HPDE6-E6E7 (cell line): ENCODE data around the gene RNF223.

Experiments
- DNase-seq: peaks from one replicate; pipeline ENCODE4 v3.0.0; 2011; ENCODE audit warnings: missing footprints; ENCODE audit errors: extremely low spot score

Gene RNF223

DNA sequence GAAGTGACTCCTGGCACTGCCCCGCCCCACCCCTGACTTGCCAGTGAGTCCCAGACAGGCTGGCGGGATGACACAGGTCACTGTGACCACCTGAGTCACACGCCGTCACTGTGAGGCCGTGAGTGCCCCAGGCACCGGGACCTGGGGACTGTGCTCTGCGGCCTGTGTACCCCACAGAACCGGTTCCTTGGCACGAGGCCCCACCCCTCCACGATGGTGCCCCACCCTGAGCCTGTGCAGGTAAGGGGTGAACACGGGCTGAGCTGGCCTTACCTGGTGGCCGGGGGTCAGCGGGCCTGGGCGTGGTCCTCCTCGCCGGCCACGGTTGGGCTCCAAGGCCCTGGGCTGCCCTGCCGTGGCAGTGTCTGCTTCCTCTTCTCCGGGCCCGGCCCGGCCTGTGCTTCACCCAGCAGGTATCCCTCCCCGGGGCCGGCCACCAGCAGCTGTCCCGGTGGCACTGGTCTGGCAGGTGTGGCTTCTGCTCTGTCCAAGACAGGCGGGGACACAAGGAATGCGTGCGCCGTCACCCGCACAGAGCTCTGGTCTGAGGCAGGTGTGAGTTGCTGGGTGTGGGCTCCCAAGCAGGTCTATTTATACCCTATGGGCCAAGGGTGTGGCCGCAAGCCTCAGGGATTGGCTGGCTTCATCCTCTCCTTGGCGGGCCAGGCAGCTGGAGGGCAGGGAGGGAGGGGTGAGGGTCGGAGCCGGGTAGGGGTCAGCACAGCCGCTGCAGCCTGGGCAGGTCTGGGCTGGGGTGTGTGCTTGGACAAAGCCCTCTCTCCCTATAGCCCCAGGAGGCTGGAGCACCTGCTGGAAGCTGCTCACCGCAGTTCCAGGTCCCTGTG, at the start of gene RNF223:
Gene RNF223 (minus strand): TSS at position 564 of the 845 bp plus-strand sequence. CDS start 1,740 bp downstream, outside the sequence.
- DNase-seq: no peak

DNA sequence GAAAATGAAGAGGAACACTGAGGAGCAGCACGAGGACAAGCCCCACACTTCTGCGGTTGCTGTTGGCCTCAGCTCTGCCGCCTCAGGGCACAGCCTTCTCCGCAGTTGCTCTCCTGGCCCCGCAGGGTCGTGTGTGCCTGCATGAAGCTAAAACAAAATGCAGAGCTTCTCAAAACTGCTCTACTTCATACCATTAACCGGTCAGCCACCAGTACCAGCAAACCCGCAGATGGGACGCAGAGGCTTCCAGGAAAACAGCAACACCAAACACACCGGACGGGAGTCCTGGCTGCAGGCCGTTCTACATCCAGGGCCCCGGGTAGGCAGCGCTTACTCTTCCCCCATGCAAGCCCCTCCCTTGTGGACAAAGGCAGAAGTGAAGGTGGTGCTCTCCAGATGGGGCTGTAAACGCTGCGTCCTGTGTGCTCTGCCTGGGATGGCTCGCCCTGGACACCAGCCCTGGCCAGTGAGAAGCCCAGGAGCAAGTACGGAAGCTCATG, 48.9 kb upstream of the RNF223 start:
- no peak for DNase-seq

DNA sequence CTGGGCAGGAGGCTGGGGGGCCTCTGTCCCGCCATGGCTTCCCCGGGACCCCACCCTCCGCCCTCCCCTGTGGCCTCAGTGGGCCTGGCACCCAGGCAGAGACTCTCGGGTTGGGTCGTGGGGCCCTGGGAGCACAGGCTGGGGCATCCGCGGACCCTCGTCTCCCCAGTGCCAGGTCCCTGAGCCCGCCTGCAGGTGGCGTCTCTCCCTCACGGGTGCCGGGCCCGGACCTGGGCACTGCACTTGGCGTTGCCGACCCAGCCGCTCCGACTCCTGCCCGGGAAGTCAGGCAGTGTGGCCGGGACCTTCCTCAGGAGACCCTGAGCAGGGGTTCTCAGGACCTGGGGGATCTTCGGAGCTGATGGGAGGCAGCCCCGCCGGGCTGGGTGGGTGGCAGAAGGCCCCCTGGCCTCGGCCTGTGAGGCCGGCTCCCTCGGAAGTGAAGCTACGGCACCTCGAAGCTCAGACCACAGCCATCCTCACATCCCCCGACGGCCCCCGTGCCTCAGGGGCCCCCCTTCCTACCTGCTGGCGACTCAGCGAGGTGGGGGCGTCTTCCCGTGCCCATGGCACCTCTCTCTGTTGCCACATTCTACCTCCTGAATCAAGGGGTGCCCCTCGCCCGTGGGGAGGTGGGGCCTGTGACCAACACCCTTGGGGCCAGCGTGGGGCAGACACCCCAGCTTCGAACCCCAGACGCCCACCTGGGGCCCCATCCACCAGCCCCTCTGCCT, 48.1 kb upstream of the RNF223 start:
- DNase-seq: peak; percentile 81

DNA sequence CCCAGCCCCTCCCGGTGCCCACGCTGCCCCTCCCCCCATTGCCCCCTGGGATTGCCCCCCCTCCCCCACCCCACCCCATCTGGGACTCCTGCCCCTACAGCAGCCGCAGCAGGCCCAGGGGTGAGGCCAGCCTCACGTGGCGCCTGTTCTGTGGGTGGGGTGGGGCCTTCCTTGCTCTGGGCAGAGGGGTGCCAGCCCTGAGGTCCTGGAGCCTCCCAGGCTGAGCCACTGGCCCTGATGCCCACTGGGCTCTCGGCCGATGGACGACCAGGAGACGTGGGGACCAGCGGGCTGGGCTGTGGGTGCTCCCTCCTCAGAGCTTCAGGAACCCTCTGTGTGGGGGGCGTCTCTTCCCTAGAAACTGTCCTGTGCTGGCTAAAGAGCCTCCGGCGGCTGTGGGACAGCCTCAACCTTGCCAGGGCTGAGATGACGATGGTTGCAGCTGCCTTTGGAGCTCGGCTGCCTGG, 47.5 kb upstream of the RNF223 start:
- no peak for DNase-seq

DNA sequence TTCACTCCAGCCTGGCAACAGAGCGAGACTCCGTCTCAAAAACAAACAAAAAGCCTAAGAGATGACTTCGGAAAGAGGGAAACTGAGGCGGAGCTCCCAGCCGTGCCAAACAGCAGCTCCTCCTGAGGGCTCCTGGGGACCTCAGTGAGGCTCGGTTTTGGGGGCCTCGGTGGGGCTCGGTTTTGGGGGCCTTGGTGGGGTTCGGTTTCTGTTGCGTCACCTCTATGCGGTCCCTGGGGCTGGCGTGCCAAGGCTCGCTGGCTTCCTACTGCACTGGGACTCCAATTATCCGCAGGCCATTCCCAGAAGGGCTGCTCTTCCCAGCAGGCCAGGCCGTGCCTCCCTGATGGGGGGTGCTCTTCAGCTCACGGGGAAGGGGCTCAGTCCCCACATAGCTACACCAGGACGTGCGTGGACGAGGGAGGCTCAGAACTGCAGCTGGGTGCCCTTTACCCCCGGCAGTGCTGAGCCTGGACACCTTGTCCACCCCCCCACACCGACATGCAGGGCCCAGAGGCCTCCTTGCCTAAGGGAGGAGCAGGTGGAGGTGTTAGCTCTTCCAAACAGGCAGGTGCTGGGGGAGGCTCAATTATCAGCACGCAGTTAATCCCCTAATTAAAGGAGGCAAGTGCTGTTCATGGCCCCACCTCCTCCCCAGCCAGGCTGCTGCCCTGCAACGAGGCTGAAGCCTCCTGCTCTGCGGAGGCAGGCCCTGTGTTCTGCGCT, 46.9 kb upstream of the RNF223 start:
- no peak for DNase-seq

DNA sequence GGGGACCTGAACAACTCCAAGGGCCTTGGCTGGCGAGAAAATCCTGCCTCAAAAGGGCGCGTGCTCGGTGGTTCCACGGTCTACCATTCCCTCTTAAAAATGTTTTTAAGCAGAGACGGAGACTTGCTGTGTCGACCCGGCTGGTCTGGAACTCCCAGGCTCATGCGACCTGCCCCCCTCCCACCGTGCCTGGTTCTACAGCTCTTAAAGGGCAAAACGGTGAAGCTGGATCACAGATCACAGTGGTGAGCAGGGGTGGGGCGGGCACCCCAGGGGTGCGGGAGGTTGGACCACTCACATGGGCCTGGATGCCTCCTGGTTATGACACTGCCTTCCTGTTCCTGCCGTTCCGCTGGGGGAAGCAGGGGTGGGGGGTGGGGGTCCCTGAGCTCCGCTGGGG, 46.0 kb upstream of the RNF223 start:
- DNase-seq: no peak

DNA sequence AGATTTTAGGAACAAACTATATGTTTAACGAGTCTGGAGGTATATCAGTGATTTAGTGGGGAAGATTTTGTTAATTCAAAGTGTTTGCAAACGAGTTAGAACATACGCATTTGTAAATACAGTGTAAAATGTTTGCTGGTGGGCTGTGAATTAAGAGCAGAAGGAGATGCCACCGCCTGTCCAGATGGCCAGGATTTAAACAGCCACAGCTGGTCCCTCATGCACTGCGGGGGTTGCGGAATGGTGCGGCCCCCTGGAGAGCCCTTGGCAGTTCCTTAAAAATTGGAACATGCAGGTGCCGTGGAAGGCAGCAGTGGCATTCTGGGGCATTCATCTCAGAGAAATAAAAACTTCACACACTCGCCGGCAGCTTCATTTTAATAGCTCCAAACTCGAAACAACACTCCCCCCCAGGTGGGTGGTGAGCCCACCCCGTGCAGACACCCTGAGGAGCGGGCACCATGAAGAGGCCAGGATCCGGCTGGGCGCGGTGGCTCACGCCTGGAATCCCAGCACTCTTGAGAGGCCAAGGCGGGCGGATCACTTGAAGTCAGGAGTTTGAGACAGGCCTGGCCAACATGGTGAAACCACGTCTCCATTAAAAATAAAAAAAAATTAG, 45.3 kb upstream of the RNF223 start:
- DNase-seq: no peak

DNA sequence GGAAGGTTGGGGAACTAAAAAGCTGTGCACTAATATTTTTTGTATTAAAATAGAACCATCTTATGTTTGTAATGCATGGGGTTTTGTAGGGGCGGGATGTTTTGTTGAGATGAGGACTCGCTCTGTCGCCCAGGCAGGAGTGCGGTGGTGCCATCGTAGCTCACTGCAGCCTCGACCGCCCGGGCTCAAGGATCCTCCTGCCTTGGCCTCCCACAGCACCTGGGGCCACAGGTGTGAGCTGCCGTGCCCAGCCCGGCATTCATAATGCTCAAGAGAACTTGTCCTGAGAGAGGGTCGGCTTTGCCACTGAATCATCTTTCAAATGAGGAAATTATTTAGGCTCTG, 44.7 kb upstream of the RNF223 start:
- DNase-seq: no peak

DNA sequence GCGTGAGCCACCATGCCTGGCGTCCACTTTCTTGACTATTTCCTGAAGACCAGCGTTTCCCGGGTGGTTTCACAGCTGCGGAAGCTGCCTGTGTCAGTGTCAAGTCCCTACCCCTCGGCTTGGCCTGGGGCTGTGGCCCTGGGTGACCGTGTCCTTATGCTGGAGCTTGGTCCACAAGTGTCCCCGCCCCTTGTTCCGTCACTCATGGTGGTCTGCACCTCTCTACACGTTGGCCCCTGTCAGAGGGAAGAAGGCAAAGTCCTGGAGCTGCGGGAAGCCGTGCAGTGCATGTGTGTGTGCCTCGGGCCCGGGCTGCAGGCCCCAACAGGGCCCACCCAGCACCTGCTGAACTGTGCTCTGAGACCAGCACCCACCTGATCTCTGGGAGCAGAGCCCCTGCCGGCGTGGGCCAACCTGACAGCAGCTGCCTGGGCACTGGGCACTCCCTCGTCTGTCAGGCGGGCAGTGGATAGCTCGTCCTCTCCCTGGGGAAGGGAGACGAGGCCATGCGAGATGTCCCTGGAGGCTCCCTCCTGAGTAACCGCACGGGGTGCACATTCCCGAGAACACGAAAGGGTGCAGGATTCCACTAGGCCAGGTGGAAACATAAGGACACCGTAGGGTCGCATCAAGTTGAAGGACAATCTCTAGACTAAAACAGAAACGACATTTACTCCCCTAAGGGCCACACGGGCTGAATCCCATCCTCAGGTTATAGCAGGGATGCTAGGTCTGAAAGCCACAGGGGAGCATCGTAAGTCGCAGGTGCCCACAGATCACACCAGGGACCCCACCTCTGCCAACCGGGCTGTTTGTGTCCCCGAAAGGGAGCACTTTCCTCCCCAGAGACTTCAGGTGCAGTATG, 44.1 kb upstream of the RNF223 start:
- no peak for DNase-seq

DNA sequence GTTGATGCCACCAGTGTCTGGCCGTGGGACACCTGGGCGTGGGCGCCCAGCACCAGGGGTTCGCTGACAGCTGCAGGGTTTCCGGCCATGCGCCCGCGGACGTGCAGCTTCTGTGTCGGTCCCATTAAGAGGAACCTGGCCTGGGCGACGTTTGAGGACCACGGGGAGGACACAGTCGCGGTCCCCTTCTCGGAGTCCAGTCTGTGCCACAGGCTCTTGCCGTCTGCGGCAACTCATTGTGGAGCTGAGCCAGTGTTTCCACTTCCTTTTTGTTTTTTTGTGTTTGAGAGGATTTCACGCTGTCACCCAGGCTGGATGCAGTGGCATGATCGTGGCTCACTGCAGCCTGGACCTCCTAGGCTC, 43.3 kb upstream of the RNF223 start:
- no peak for DNase-seq

DNA sequence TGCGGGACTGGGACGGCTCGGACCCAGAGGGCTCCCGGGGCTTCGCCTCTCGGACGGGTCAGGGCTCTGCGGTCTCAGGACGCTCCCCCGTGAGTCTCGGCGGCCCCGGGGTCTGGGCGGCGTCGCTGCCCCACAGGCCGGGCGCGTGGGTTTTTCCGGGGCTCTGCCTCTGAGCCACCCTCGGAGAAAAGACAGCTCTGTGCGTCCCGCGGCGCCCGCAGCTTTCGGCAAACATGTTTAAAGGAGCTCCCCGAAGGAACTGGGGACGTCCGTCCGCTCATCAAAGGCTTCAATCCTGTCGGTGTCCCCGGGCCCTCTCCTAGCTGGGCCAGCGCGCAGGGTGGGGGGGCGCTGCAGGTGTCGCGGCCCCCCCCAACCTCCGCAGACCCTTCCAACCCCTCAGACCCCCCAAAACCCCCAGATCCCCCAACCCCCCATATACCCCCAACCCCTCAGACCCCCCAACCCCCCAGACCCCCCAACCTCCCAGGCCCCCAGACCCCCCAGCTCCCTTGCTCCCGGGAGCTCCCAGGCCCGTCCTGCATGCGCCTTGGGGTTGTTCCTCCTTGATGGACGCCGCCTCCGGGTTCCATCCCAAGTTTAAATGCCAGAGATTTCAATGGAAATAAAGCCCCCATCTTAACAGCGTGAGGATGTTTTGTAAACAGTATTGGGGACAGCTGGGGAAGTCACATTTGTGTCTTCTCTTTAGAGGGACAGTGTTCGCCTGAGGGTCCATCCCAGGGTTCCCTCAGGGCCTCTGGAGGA, 42.8 kb upstream of the RNF223 start:
- DNase-seq: no peak

DNA sequence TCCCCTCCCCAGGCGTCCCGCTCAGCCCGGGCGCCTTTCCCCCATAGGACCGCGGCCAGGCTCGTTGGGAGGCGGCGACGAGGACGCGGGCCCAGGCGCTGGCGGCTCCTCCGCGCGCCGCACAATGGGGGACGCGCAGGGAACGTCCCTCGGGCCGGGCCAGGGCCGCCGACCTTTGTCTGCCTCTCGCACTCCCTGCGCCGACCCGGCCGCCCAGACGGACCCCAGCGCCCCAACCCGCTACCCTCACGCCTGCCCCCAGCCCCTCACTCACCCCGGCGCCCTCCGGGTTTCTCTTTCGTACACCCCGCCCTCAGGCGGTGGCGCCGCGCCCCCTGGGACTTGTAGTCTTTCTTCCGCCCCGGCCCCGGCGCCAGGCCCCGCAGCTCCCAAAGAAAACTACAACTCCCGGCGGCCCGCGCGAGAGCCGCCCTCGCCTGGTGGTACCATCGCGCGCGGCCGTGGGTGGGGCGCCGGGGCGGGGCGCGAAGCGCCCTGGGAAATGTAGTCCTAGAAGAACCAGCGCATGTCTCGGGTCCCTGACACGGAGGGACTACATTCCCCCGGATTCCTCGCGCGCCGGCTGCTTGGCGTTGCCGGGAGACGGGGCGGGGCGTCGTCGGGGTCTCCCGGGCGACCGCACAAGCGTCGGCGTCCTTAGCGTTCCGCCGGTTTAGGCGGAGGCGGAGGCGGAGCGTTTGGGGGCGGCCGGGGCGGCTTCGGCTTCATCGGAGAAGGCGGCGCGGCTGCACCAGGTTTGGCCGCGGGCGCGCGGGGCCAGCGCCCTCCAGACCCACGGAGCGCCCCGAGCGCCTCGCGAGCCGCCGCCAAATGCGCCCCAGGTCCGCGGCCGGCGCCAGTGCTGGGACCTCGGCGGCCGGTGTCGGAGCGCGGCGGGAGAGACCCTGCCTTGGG, 41.9 kb upstream of the RNF223 start, which contains the start of gene C1orf159:
Gene C1orf159 (minus strand): TSS at position 304 of the 915 bp plus-strand sequence. CDS start 24,546 bp downstream, outside the sequence.
- peak; percentile 97 for DNase-seq

DNA sequence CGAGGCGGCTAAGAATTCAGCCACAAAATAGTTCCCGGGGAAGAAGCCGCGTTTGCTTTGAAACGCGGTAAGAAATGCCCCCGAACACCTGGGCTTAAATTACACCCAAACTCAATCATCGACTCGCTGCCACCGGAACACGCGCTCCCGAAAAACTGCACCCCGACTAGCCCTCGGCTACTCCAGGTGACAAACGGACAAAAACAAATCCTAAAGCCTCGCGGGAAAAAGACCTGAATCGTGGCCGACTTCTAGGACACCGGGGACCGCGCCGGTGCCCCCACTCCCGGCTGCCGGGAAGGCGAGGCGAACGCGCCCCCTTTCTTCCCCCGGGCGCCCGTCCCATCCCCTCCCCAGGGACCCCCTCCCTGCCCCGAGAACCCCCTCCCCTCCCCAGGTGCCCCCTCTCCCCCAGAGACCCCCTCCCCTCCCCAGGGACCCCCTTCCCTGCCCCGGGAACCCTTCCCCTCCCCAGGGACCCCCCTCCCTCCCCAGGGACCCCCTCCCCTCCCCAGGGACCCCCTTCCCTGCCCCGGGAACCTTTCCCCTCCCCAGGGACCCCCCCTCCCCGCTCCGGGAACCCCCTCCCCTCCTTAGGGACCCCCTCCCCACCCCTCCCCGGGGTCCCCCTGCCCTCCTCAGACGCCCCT, 41.2 kb upstream of the RNF223 start:
- DNase-seq: no peak

DNA sequence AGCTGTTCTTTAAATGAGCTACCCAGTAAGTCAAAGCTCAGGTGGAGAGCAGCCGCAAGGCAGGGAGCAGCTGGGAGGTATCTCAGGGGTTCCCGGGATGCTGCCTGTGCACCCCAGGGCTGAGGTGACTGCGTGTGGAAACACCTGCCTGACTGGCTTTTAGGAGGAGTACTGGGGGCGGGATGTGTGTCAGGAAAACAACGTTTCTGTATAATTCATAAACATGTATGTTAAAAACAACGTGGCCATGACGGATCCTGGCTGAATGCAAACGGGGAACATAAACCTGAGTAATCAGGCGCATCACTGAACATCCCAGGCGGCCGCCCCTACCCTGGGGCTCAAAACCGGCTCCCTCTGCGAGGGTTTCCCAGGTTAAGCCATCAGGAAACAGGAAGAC, 40.3 kb upstream of the RNF223 start:
- DNase-seq: no peak

DNA sequence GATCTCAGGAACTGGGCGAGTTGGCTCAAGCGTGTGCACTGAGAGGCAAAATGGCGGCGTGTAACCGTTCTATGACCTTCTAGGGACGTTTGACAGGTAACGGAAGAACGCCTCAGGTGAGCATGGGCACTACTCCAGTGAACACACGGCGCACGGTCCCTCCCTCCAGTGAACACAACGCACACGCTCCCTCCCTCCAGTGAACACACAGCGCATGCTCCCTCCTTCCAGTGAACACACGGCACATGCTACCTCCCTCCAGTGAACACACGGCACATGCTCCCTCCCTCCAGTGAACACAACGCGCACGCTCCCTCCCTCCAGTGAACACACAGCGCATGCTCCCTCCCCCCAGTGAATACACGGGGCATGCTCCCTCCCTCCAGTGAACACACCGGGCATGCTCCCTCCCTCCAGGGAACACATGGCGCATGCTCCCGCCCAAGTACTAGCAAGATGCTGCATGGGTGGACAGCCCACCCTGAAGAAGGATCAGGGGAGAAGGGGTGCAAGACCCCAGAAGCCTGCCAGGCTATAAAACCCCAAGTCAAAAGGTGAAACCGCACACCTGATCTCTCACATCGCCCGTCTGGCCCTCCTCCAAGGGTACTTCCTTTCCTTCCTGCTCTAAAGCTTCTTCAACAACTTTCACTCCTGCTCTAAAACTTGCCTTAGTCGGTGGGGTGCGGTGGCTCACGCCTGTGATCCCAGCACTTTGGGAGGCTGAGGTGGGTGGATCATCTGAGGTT, 38.3 kb upstream of the RNF223 start:
- no peak for DNase-seq

DNA sequence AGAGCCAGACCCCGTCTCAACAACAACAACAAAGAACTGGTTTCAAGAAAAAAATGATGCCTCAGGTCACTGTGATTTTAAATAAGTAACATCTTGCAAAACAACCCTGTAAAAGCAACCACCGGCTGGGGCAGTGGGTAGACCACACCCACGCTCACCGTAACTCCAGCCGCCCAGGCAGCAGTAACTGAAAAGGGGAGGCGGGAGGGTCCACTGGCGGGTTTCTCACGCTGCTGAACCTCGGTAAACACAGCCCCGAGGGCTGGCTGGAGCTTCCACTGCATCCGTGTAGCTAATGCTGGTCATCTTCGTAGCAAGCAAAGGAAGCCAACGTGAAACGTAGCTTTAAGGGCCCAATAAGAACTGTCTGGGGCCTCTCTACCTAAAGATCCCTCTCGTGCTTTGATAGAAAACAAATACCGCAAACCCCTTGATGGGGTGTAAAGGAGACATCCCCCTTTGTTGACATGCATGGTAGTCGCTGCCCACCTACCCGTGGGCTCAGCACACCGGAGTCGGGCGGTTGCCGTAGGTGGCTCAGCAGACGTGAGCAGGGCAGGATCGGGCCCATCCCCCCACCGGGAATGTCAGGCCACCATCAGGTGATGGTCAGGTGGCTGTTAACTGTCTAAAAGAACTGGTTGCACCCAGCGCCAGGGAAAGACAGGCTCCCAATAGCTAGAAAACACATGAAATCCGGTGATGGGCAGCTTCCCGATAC, 37.6 kb upstream of the RNF223 start:
- DNase-seq: no peak

DNA sequence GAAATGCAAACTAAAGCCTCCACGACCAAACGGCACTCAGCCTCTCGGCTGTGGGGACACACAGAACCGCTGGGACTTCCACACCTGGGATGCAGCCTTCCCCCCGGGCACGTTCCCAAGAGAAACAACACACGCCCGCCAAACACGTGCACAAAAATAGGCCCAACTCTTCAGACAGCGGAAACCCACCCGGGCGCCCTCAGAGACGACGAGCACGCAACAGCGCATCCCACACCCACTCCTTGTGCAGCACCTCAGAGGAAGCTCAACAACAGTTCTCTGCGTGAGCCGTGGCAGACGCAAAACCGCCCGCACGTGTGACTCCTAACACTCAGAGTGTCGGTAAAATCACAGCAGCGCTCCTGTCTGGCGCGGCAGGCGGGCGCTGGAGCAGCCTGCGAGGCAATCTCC, 36.5 kb upstream of the RNF223 start:
- no peak for DNase-seq
